NOMO-1 treated with DMSO at 0.1 percent for 48 hours (cell line): ENCODE measurements around the gene PSAPL1.

Source experiments
- DNase-seq: peaks from one replicate; lab custom pipeline; 2025; ENCODE audit not compliant: unreplicated experiment; lab: John Stamatoyannopoulos, UW

Gene PSAPL1

DNA sequence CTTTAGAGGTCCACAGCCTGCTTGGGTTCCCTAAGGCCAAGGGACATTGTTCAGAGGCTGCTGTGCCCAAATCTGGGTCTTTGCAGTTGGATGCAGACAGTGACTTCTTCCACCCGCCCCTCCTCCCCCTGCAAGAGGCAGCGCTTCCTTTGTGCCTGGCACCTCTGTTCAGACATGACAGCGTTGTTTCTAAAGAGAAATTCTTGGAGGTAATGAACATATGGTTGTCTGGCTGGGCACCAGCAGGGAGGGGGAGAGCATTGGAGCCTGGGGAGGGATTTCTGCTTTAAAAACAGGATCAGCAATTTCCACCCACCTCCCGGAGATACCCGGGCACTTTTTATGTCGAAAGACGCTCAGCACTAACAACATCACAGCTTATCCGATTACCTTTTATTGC, 51.5 kb downstream of the PSAPL1 start:
- DNase-seq = no peak

DNA sequence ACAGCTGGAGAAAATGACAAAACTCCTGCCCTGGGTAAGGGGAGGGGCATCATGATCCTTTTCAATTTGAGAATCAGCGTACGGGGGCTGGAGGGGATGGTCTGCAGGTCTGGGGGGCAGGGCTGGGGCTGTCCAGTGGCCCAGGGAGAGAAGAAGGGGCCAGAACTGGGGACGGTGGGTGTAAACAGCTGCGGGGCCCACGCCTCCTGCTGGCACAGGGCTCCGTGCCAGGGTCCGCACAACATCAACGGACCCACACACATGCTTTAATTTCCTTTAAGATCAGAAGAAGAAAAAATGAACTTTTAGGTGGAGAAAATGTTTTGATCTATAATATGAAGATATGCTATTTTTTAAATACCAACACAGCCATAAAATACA, 52.1 kb downstream of the PSAPL1 start:
- DNase-seq = no peak

DNA sequence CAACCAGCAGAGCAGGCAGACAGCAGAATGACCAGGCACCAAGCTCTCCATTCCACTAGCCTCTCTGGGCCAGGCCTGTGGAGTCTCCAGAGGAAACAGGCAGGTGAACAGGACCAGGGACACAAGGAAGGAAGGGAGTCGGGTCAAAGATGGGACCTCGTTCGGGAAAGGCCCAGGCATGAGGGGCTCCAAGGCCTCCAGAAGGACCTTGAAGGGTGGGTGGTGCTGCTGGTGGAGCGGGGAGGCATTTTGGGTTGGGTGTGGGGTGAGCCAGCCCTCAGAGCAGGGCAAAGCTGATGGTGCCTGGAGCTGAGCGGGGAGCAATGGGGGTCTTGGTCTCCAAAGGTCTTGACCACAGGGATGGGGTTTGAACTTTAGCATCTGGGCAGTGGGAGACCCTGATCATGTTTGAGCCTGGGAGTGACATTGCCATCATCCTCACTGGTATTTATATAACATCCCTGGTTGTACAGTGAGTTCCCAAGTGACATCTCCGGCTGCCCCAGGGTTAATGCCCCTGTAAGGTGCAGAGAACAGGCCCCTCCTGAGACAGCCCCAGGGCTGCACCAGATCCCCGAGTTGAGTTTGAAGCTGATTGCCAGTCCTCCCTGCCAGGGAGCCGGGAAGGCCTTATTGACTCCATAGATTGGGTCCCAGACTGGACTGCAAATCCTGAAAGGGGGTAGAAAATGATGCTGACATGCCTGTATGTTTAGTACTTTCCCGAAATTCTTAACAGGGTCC, 52.7 kb downstream of the PSAPL1 start:
- DNase-seq = no peak

DNA sequence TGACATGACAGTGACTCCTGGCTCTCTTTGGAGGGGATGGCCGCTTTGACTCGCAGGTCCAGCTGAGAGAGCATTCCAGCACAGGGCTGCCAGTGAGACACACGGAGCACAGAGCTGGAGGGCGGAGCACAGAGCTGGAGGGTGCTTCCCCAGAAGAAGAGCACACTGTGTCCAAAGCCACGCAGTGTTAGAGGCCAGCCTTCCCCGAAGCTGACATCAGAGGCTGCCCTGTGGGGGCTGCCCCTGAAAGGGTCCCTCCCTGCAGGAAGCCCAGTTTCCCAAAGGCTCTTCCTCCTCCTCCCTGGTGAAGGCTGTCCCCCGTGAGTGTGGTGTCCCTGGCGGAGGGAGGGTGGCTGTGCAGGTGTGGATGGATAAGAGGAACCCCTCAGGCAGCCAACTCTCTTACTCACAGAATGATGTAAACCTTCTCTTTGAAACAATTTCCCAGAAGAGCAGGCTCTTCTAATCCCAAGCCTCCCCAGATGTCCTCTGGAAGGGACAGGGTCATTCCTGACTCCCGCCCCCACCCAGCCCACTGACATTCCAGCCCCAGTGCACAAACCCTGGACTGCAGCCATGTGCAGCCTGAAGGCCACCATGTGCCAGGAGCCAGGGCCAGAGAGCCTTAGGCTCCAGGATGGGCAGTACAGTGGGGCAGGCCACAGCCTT, 53.4 kb downstream of the PSAPL1 start:
- DNase-seq = no peak
